Central memory CD8-positive, alpha-beta T cell (primary cell): ENCODE measurements around the gene PRSS37.

Experiments
- ATAC-seq: fragments of 150-1000 bp; cut with Tn5 transposase; replicated peaks from 2 replicates; pipeline ENCODE4 v1.10.0; 2022; ENCODE audit warnings: mild to moderate bottlenecking, moderate FRiP score, moderate number of reproducible peaks; ENCODE audit not compliant: poor library complexity, severe bottlenecking; ENCODE audit errors: extremely low read depth
- DNase-seq, 2 donors: peaks; one replicate each; pipeline ENCODE4 v3.0.0; 2021; ENCODE audit warnings: low spot score in 2 of 2
- H3K27ac Mint-ChIP-seq: one replicate; pipeline ENCODE4 v1.8.0; 2022; ENCODE audit warnings: low read depth, mild to moderate bottlenecking, moderate library complexity, mixed read lengths
- H3K27me3 Mint-ChIP-seq: one replicate; pipeline ENCODE4 v1.8.0; 2022; ENCODE audit warnings: mixed read lengths
- H3K36me3 Mint-ChIP-seq: one replicate; pipeline ENCODE4 v1.8.0; 2022; ENCODE audit warnings: mild to moderate bottlenecking, moderate library complexity, mixed read lengths; ENCODE audit not compliant: insufficient read depth
- H3K4me1 Mint-ChIP-seq: one replicate; pipeline ENCODE4 v1.8.0; 2022; ENCODE audit warnings: mixed read lengths
- H3K4me3 Mint-ChIP-seq: one replicate; pipeline ENCODE4 v1.8.0; 2022; ENCODE audit warnings: mild to moderate bottlenecking, moderate library complexity, mixed read lengths
- H3K9me3 Mint-ChIP-seq: one replicate; pipeline ENCODE4 v1.8.0; 2022; ENCODE audit warnings: mixed read lengths

The PRSS37 gene, protein sequence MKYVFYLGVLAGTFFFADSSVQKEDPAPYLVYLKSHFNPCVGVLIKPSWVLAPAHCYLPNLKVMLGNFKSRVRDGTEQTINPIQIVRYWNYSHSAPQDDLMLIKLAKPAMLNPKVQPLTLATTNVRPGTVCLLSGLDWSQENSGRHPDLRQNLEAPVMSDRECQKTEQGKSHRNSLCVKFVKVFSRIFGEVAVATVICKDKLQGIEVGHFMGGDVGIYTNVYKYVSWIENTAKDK

DNA sequence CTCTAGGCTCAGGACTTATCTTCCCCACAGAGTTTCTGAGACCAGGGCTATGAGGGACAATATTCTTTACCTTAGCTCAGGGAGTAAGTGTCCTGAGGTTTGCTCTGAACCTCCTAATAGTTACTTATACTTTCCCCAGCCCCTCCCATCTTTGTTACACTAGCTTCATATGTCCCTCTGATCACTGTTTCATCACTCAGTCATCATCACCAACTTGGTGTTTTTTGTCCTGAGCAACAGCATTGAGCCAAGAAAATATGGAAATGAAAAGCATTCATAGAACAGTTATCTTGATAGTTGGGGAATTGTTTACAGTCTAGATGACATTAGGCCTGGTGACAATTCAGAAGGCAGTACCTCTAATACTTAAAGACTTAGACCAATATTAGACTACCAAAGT, at the start of gene PRSS37:
PRSS37 (minus strand) TSS at position 101 of the 400 bp plus-strand sequence. CDS start 436 bp downstream, outside the sequence.
- H3K4me1 Mint-ChIP-seq = no peaks in the 10 kb centered on the region
- ATAC-seq = no peak
- H3K27me3 Mint-ChIP-seq = no peaks in the 10 kb centered on the region

DNA sequence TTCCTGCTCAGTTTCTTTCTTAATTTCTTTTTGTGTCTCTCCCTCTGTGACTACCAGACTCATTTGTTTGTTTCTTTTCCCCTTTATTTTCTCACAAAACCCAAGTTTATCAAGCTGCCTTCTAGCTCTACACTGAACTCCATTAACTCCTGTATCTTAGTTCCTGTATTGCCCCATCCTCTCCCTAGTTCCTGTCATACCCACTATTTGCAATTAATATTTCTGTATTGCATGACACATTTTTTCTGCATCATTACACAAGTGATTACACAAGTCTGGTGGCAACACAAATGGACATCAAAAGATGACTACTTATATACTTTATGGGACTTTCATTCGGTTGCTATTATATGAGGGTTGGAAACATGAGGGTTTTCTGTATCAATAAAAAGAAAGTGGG, 48.0 kb upstream of the PRSS37 start:
- no peak for ATAC-seq
- DNase-seq = no peak
- no peaks in the 10 kb centered on the region for H3K36me3 Mint-ChIP-seq
- no peak overlapping the region for H3K27ac Mint-ChIP-seq
- H3K27me3 Mint-ChIP-seq = peaks cover 23% of the 10 kb centered on the region
- no peaks in the 10 kb centered on the region for H3K9me3 Mint-ChIP-seq
- no peaks in the 10 kb centered on the region for H3K4me1 Mint-ChIP-seq
- H3K4me3 Mint-ChIP-seq = no peak overlapping the region

More for the DNA sequence above, at the start of gene PRSS37:
- Mint-ChIP-seq H3K4me3 (no peak within 1 kb of the TSS), H3K27ac (no peak within 1 kb of the TSS), H3K9me3 (no peaks in the 10 kb centered on the region), H3K36me3 (no peaks in the 10 kb centered on the region)
- no peak for DNase-seq

GRCh38 chr7:141884539-141885225, 43.4 kb upstream of the PRSS37 start:
- no peak for ATAC-seq
- Mint-ChIP-seq H3K9me3 (no peaks in the 10 kb centered on the region), H3K36me3 (no peaks in the 10 kb centered on the region), H3K4me3 (no peak overlapping the region), H3K27me3 (peaks cover 14% of the 10 kb centered on the region), H3K27ac (no peak overlapping the region), H3K4me1 (no peaks in the 10 kb centered on the region)
- no peak for DNase-seq

DNA sequence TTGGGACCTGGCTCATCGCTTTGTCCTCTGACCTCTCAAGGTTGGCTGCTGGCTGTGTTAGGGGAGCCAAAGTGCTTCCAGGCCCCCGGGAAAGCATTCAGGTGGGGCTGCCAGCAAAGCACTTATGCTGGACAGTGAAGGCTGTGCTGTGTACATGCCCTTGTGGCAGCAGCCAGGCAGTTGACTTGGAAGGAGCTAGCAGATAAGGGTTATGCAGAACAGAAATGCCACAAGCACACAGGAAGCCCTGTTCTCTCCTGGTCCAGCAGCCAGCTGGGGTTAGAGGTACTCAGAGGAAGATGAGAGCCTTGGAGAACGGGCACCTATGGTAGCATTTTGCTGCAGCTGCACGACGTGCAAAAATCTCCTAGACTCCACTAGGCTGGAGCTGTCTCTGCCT, 39.7 kb upstream of the PRSS37 start:
- no peaks in the 10 kb centered on the region for H3K4me1 Mint-ChIP-seq
- H3K9me3 Mint-ChIP-seq = no peaks in the 10 kb centered on the region
- peaks cover 4% of the 10 kb centered on the region for H3K27me3 Mint-ChIP-seq
- H3K36me3 Mint-ChIP-seq = no peaks in the 10 kb centered on the region
- DNase-seq = no peak
- no peak overlapping the region for H3K4me3 Mint-ChIP-seq
- H3K27ac Mint-ChIP-seq = no peak overlapping the region
- no peak for ATAC-seq

DNA sequence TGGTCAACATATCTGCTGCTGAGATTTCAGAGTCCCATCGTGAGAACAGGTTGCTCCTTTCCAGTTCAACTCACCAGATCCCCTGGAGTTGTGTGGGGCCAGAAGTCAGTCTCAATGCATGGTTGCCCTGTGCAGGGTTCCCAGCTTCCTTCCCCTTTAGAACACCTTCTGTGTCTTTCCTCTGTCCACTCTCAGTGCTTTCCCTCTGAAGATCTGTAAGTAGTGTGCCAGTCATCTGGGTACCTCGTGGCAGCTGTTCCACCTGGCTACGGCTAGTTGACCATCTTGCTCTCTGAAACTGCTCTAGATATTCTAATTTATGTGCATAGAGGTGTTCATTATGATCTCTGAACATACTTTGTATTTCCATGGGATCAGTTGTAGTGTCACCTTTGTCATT, 36.1 kb upstream of the PRSS37 start:
- Mint-ChIP-seq H3K27ac (no peak overlapping the region), H3K27me3 (no peaks in the 10 kb centered on the region), H3K9me3 (no peaks in the 10 kb centered on the region), H3K4me1 (no peaks in the 10 kb centered on the region), H3K4me3 (no peak overlapping the region), H3K36me3 (no peaks in the 10 kb centered on the region)
- DNase-seq (no peak), ATAC-seq (no peak)

DNA sequence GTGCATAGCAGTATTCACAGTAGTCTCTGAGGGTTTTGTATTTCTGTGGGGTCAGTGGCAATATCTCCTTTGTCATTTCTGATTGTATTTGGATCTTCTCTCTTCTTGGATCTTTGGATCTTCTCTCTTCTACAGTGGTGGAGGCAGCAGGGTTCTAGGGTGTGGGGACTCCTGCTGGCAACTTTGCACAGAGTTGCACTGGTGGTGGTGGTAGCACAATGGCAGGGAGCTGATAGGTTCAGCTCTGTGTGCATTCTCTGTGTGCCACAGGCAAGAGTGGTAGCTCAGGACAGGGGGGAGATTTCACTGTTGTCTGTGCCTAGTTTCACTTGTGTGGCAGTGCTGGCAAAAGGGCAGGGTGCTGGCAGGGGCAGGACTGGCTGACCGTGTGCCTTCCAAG, 35.1 kb upstream of the PRSS37 start:
- no peak overlapping the region for H3K4me3 Mint-ChIP-seq
- no peaks in the 10 kb centered on the region for H3K36me3 Mint-ChIP-seq
- ATAC-seq (no peak), DNase-seq (no peak)
- no peak overlapping the region for H3K27ac Mint-ChIP-seq
- H3K4me1 Mint-ChIP-seq = no peaks in the 10 kb centered on the region
- H3K9me3 Mint-ChIP-seq = no peaks in the 10 kb centered on the region
- no peaks in the 10 kb centered on the region for H3K27me3 Mint-ChIP-seq

- H3K27ac Mint-ChIP-seq = no peak overlapping the region
- no peaks in the 10 kb centered on the region for H3K27me3 Mint-ChIP-seq
- no peak for ATAC-seq
- no peak for DNase-seq
- H3K36me3 Mint-ChIP-seq = no peaks in the 10 kb centered on the region
- no peaks in the 10 kb centered on the region for H3K4me1 Mint-ChIP-seq
- H3K4me3 Mint-ChIP-seq = no peak overlapping the region
- no peaks in the 10 kb centered on the region for H3K9me3 Mint-ChIP-seq
Observed at GRCh38 chr7:141875453-141875852, 34.2 kb upstream of the PRSS37 start.

DNA sequence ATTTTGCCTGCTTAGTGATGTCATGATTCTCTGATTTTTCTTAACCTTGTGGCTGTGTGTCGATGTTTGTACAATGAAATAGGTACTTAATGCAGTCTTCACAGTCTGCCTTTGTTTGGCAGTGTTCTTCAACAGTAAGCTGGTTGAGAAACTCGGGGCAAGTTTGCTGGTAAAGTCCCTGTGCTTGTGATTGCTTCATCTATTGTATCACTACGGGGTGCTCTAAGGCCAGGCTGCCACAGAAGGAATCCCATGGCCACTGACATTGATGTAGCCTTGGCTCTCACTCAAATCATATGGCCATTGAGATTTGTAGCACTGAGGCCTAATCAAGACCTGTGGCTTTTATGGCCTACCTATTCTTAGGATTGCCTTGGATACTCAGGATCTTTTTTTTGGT, 33.5 kb upstream of the PRSS37 start:
- no peaks in the 10 kb centered on the region for H3K36me3 Mint-ChIP-seq
- DNase-seq = no peak
- no peak overlapping the region for H3K27ac Mint-ChIP-seq
- no peak for ATAC-seq
- no peaks in the 10 kb centered on the region for H3K27me3 Mint-ChIP-seq
- no peaks in the 10 kb centered on the region for H3K4me1 Mint-ChIP-seq
- no peaks in the 10 kb centered on the region for H3K9me3 Mint-ChIP-seq
- H3K4me3 Mint-ChIP-seq = no peak overlapping the region

DNA sequence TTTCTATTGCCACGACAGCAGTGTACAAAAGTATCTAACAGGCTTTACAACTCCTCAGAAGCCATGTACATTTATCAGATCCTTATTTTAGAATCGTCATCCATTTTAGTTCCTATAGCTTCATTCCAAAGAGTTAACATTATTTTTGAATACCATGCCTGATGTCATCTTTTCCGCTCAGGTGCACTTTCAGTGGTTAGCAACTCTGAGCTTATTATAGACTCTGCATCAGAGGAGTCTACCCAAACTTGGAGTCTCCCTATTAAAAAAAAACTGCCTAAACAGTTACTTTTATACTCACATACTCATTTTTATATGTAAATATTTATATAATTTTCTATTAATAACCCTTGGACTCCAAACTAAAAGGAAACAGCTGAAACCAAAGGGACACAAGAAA, 31.6 kb upstream of the PRSS37 start:
- H3K4me3 Mint-ChIP-seq = no peak overlapping the region
- H3K36me3 Mint-ChIP-seq = no peaks in the 10 kb centered on the region
- H3K27me3 Mint-ChIP-seq = no peaks in the 10 kb centered on the region
- DNase-seq = no peak
- H3K9me3 Mint-ChIP-seq = no peaks in the 10 kb centered on the region
- H3K4me1 Mint-ChIP-seq = no peaks in the 10 kb centered on the region
- ATAC-seq = no peak
- H3K27ac Mint-ChIP-seq = no peak overlapping the region

- Mint-ChIP-seq H3K27me3 (peaks cover 13% of the 10 kb centered on the region), H3K9me3 (no peaks in the 10 kb centered on the region), H3K27ac (no peak overlapping the region), H3K36me3 (no peaks in the 10 kb centered on the region), H3K4me3 (no peak overlapping the region), H3K4me1 (no peaks in the 10 kb centered on the region)
- ATAC-seq (no peak), DNase-seq (no peak)
Observed at GRCh38 chr7:141866974-141867373, 25.7 kb upstream of the PRSS37 start.

- no peak overlapping the region for H3K27ac Mint-ChIP-seq
- H3K27me3 Mint-ChIP-seq = peaks cover 18% of the 10 kb centered on the region
- DNase-seq = no peak
Observed at GRCh38 chr7:141864765-141865447, 23.6 kb upstream of the PRSS37 start.

DNA sequence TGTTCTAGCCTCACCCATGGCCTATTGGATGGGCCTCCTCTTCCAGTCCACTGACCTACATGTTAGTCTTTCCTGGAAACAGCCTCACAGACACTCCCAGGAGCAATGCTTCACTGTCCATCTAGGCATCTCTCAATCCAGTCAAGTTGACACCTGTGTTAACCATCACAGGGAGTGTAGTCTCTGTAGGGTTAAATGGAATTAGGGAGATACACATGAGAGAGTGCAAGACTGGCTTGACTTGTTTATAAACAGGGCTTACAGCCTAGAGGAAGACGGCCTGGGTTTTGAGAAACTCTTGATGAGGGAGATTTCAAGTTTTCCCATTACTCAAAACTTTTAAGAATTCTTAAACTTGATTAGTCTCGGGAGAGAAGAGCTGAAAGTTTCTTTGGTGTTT, 18.9 kb upstream of the PRSS37 start:
- Mint-ChIP-seq H3K27me3 (peaks cover 18% of the 10 kb centered on the region), H3K4me1 (no peaks in the 10 kb centered on the region), H3K9me3 (peaks cover 6% of the 10 kb centered on the region), H3K4me3 (no peak overlapping the region), H3K27ac (no peak overlapping the region), H3K36me3 (no peaks in the 10 kb centered on the region)
- no peak for ATAC-seq
- DNase-seq = no peak

More at GRCh38 chr7:141864765-141865447, 23.6 kb upstream of the PRSS37 start:
- Mint-ChIP-seq H3K9me3 (no peaks in the 10 kb centered on the region), H3K36me3 (no peaks in the 10 kb centered on the region), H3K4me3 (no peak overlapping the region), H3K4me1 (no peaks in the 10 kb centered on the region)
- ATAC-seq = no peak

DNA sequence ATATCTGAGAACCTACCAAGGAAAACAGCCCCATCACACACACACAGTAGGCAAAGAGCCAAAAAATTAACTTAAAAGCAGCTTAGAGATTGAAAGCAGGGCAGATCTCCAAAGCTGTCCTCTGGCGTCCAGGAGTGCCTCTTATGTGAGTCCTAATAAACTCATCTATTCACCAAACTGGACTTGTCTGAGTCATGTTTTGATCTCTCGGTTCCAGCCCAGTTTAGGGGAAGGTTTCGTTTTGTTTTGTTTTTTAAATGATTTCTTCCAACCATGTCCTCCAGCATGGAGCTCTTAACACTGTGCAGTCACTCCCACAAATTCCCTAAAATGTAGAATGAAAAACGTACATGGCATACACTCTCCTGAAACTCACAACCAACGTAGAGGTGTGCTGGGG, 6.7 kb upstream of the PRSS37 start:
- DNase-seq (no peak), ATAC-seq (no peak)
- H3K9me3 Mint-ChIP-seq = peaks cover 9% of the 10 kb centered on the region

More for the DNA sequence above, 6.7 kb upstream of the PRSS37 start:
- Mint-ChIP-seq H3K27ac (no peak overlapping the region), H3K36me3 (no peaks in the 10 kb centered on the region), H3K27me3 (no peaks in the 10 kb centered on the region), H3K4me1 (no peaks in the 10 kb centered on the region), H3K4me3 (no peak overlapping the region)
